Measurements from ENCODE around the gene DDT. TPM values are rescaled to one million over a fixed set of nuclear protein-coding genes. Genes with fewer than 3 reads are reported as not detected.

Gene DDT
- polyA plus RNA-seq, 3 donors = 115 to 192 (median 138) TPM

DNA sequence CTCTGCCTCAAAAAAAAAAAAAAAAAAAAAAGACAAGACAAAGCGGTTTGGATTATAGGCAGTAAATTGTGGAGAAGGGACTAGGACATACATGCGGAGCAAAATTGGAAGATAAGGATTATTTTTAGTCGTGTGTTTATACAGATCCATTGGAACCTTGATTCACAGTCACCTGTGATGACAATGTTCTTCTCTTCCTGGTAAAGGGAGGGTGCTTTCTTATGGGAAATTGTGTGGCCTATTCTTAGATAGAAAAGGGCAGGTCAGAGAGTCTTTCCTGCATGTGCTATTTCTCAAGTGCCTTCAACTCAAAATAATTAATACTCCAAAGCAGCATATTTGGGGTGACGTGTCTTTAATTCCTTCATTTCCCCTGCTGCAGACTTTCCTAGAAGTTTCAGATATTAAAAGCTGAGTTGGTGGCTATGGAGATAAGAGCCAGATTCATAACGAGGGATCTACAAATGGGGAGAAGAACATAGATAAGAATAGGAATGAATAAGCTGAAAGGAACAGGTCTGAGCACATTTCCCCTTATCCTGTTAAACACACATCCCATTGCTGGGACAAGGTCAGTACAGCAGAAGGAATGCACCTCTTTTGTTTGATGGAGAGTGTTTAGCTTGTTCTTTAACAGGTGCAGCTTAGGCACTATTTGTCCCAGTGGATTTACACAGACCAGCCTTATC lies 35.8 kb downstream of the DDT start:
- H3K36me3 ChIP-seq (replicated peaks in 1 of 2; ENCODE audit: control insufficient read depth in 1 of 2, insufficient read depth in 2 of 2, low read length in 2 of 2) = no peaks in the 10 kb centered on the region
- no peak overlapping the region for H3K4me3 ChIP-seq (replicated peaks in 1 of 3; ENCODE audit: low read depth in 2 of 3, low read length in 3 of 3)
- no peak overlapping the region for H3K9ac ChIP-seq (ENCODE audit: insufficient read depth, low read length, poor library complexity, severe bottlenecking)
- no peak overlapping the region for H3K27ac Mint-ChIP-seq
- intact Hi-C loops (cut with micrococcal nuclease) = loop anchor here in 1 of 2 donors (5.0 kb wide), 1 partner anchor 69 kb away; the partner anchor contains the start of gene GSTT4
- no peaks in the 10 kb centered on the region for H3K36me3 Mint-ChIP-seq
- no peak for DNase-seq
- H3K27ac ChIP-seq (ENCODE audit: low read depth in 1 of 2, low read length in 2 of 2) = no peak overlapping the region
- H3K4me1 Mint-ChIP-seq = no peaks in the 10 kb centered on the region
- no peak overlapping the region for H2AFZ ChIP-seq (ENCODE audit: insufficient read depth, low read depth, low read length, poor library complexity, severe bottlenecking)
- H3K9me3 ChIP-seq (replicated peaks in 1 of 2; ENCODE audit: control insufficient read depth in 1 of 2, insufficient read depth in 1 of 2, low read length in 2 of 2) = no peaks in the 10 kb centered on the region
- no peak for TF ChIP-seq CTCF (IDR thresholded peaks at IDR 0.05)
- H3K4me3 Mint-ChIP-seq = no peak overlapping the region
- H3K79me2 ChIP-seq (ENCODE audit: insufficient read depth, low read length) = no peaks in the 10 kb centered on the region
- no peak overlapping the region for H3K4me2 ChIP-seq (replicated peaks; ENCODE audit: extremely low read depth, low read length, poor library complexity, severe bottlenecking)
- H3K9me3 Mint-ChIP-seq = no peaks in the 10 kb centered on the region
- WGBS (ENCODE audit: insufficient coverage) = 94% methylated on average over 2 of the region's 5 CpGs
- H4K20me1 ChIP-seq (ENCODE audit: insufficient read depth, low read length) = no peaks in the 10 kb centered on the region
- H3K27me3 Mint-ChIP-seq (ENCODE audit: low read depth in 3 of 3) = peaks cover 3 to 7% (median 3%) of the 10 kb centered on the region in 3 donors
- H3K27me3 ChIP-seq (ENCODE audit: control insufficient read depth in 2 of 2, insufficient read depth in 2 of 2, low read length in 2 of 2) = no peaks in the 10 kb centered on the region
- H3K4me1 ChIP-seq (ENCODE audit: control insufficient read depth in 1 of 2, insufficient read depth in 2 of 2, low read length in 2 of 2) = no peaks in the 10 kb centered on the region

DNA sequence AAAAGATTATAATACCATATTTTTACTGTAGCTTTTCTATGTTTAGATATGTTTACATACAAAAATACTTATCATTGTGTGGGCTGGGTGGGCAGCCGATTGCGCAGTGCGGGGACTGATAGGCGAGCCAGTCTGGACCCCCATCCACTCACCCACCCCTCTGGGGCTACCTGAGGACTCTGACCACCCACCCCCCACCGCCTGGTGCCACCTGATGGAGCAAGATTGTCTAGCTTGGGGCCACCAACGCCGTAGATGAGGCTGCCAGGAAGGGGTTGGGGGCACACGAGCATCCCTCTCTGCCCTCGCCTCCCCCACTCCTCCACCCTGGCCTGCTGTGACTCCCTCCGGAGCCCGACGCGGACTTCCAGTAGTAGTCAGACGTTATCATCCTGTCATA lies 47.7 kb downstream of the DDT start:
- intact Hi-C loops (cut with micrococcal nuclease) = loop anchor here in 1 of 2 donors (5.0 kb wide), 1 partner anchor 46 kb away; the partner anchor contains the start of gene DDT
- H3K9ac ChIP-seq (ENCODE audit: insufficient read depth, low read length, poor library complexity, severe bottlenecking) = no peak overlapping the region
- no peak overlapping the region for H3K4me3 ChIP-seq (replicated peaks in 1 of 3; ENCODE audit: low read depth in 2 of 3, low read length in 3 of 3)
- no peaks in the 10 kb centered on the region for H3K79me2 ChIP-seq (ENCODE audit: insufficient read depth, low read length)
- H3K4me3 Mint-ChIP-seq = no peak overlapping the region
- DNase-seq = no peak
- H3K9me3 Mint-ChIP-seq = peaks cover 20 to 43% (median 38%) of the 10 kb centered on the region in 7 donors
- no peak overlapping the region for H3K27ac Mint-ChIP-seq
- peaks cover 53 to 89% of the 10 kb centered on the region in 2 donors for H3K36me3 ChIP-seq (replicated peaks in 1 of 2; ENCODE audit: control insufficient read depth in 1 of 2, insufficient read depth in 2 of 2, low read length in 2 of 2)
- TF ChIP-seq CTCF (IDR thresholded peaks at IDR 0.05) = no peak
- H3K4me1 Mint-ChIP-seq = peaks cover 8% of the 10 kb centered on the region
- 97% methylated on average over 7 of the region's 14 CpGs for WGBS (ENCODE audit: insufficient coverage)
- peaks cover 4 to 8% of the 10 kb centered on the region in 2 donors for H3K4me1 ChIP-seq (ENCODE audit: control insufficient read depth in 1 of 2, insufficient read depth in 2 of 2, low read length in 2 of 2)
- H2AFZ ChIP-seq (ENCODE audit: insufficient read depth, low read depth, low read length, poor library complexity, severe bottlenecking) = no peak overlapping the region
- no peak overlapping the region for H3K27ac ChIP-seq (ENCODE audit: low read depth in 1 of 2, low read length in 2 of 2)
- H3K27me3 ChIP-seq (ENCODE audit: control insufficient read depth in 2 of 2, insufficient read depth in 2 of 2, low read length in 2 of 2) = no peaks in the 10 kb centered on the region
- H4K20me1 ChIP-seq (ENCODE audit: insufficient read depth, low read length) = peaks cover 12% of the 10 kb centered on the region
- peaks cover 2 to 17% (median 13%) of the 10 kb centered on the region in 3 donors for H3K27me3 Mint-ChIP-seq (ENCODE audit: low read depth in 3 of 3)
- H3K9me3 ChIP-seq (replicated peaks in 1 of 2; ENCODE audit: control insufficient read depth in 1 of 2, insufficient read depth in 1 of 2, low read length in 2 of 2) = peaks cover 28 to 32% of the 10 kb centered on the region in 2 donors
- H3K36me3 Mint-ChIP-seq = peaks cover 69% of the 10 kb centered on the region in 2 donors
- H3K4me2 ChIP-seq (replicated peaks; ENCODE audit: extremely low read depth, low read length, poor library complexity, severe bottlenecking) = no peak overlapping the region
